PFSK-1 (cell line): ENCODE results near the gene SFN.

Experiments used
- FOXP2 ChIP-seq: optimal IDR thresholded peaks from 2 replicates; pipeline ENCODE3; 2011; ENCODE audit warnings: borderline replicate concordance, control low read depth, inconsistent platforms; ENCODE audit not compliant: insufficient read depth; ENCODE audit errors: extremely low read length, extremely low read depth
- POLR2AphosphoS5 ChIP-seq: IDR thresholded peaks from 2 replicates; pipeline ENCODE4 v1.6.1; 2012; ENCODE audit warnings: low read depth, mild to moderate bottlenecking, control low read depth, low read length, moderate library complexity
- REST ChIP-seq, 2 experiments: IDR thresholded peaks; 2 replicates each; pipeline versions ENCODE4 v1.6.1 to v1.8.0; 2011 to 2012; ENCODE audit warnings: low read depth in 2 of 2, low read length in 2 of 2, control low read depth in 1 of 2, inconsistent platforms in 1 of 2, mild to moderate bottlenecking in 1 of 2, moderate library complexity in 1 of 2; ENCODE audit not compliant: insufficient read depth in 1 of 2
- SIN3A ChIP-seq: IDR thresholded peaks from 2 replicates; pipeline ENCODE4 v1.6.1; 2012; ENCODE audit warnings: mild to moderate bottlenecking, low read length, moderate library complexity, borderline replicate concordance; ENCODE audit not compliant: insufficient read depth
- TAF1 ChIP-seq: IDR thresholded peaks from 2 replicates; pipeline ENCODE4 v1.6.1; 2012; ENCODE audit warnings: low read length, control low read depth, borderline replicate concordance; ENCODE audit not compliant: insufficient read depth

SFN gene

GRCh38 chr1:26851106-26851684, 11.8 kb upstream of the SFN start:
- TF ChIP-seq POLR2AphosphoS5 (no peak), TAF1 (no peak), FOXP2 (no peak), SIN3A (no peak), REST (IDR thresholded peaks at IDR 0.05; ENCODE audit: insufficient read depth in 1 of 2, low read depth in 2 of 2, low read length in 2 of 2) (no peak)

- TF ChIP-seq TAF1 = no peak
- no peak for TF ChIP-seq POLR2AphosphoS5
- no peak for TF ChIP-seq SIN3A
- TF ChIP-seq FOXP2 = no peak
- TF ChIP-seq REST (IDR thresholded peaks at IDR 0.05; ENCODE audit: insufficient read depth in 1 of 2, low read depth in 2 of 2, low read length in 2 of 2) = no peak
These were observed 10.2 kb upstream of the SFN start for GRCh38 chr1:26852701-26853100.

GRCh38 chr1:26853156-26853555, 9.8 kb upstream of the SFN start:
- TF ChIP-seq TAF1 = no peak
- TF ChIP-seq SIN3A = no peak
- no peak for TF ChIP-seq FOXP2
- no peak for TF ChIP-seq POLR2AphosphoS5
- TF ChIP-seq REST (IDR thresholded peaks at IDR 0.05; ENCODE audit: insufficient read depth in 1 of 2, low read depth in 2 of 2, low read length in 2 of 2) = no peak

GRCh38 chr1:26853600-26853999, 9.3 kb upstream of the SFN start:
- TF ChIP-seq REST (IDR thresholded peaks at IDR 0.05; ENCODE audit: insufficient read depth in 1 of 2, low read depth in 2 of 2, low read length in 2 of 2) = no peak
- TF ChIP-seq POLR2AphosphoS5 = no peak
- no peak for TF ChIP-seq SIN3A
- no peak for TF ChIP-seq TAF1
- TF ChIP-seq FOXP2 = no peak

GRCh38 chr1:26854906-26855305, 8.0 kb upstream of the SFN start:
- TF ChIP-seq REST (IDR thresholded peaks at IDR 0.05; ENCODE audit: insufficient read depth in 1 of 2, low read depth in 2 of 2, low read length in 2 of 2) = no peak
- TF ChIP-seq POLR2AphosphoS5 = no peak
